Peyer's patch (tissue), 4 donors: ENCODE results near the gene IRF1.

Source experiments
- CTCF ChIP-seq, 6 experiments: fragments of 450-650 bp in 4 of 6; fragments of 200-600 bp in 2 of 6; sonication (generic) in 1 of 6; IDR thresholded peaks; one replicate each; pipeline ENCODE4 v1.5.1; 2017 to 2019; ENCODE audit warnings: antibody characterized with exemption in 6 of 6, mild to moderate bottlenecking in 3 of 6, moderate library complexity in 1 of 6
- POLR2A ChIP-seq, 2 donors: fragments of 450-650 bp; IDR thresholded peaks; one replicate each; pipeline ENCODE4 v1.5.1; 2017; ENCODE audit warnings: antibody characterized with exemption in 2 of 2, mild to moderate bottlenecking in 2 of 2, moderate library complexity in 2 of 2

DNA sequence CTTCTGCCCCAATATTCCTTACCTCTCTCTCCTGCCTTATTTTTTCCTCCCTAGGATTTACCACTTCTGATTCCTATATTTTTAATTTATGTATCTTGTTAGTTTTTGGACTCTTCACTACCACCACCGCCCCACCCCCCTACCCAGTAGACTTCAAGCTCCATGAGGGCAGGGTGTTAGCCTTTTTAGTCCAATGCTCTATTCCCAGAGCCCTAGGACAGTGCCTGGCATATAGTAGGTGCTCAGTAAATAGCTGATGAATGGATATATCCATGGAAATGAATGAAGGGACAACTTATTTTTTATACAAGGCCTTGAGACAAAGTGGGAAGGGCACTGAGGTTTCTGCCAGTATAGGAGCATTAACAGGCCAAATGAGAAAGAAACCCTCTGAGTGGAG lies 41.5 kb downstream of the IRF1 start:
- no peak for TF ChIP-seq POLR2A (IDR thresholded peaks at IDR 0.05)
- no peak for TF ChIP-seq CTCF (IDR thresholded peaks at IDR 0.05)
